BJ (cell line): Measurements from ENCODE around the gene NRBP1. TPM values are rescaled to one million over a fixed set of nuclear protein-coding genes. Genes with fewer than 3 reads are reported as not detected.

ENCODE experiments used
- CTCF ChIA-PET: fragments of 350-600 bp; formaldehyde crosslinking; extraction: SDS; loops from one replicate; lab custom pipeline; 2021; ENCODE audit warnings: antibody characterized with exemption, inconsistent platforms; lab: Yijun Ruan, JAX
- POLR2A ChIA-PET: fragments of 300-600 bp; sonication (Branson Sonifier 250); formaldehyde crosslinking; extraction: SDS; loops from one replicate; lab custom pipeline; 2021; ENCODE audit warnings: antibody characterized with exemption; lab: Charles Lee
- DNase-seq: peaks from one replicate; pipeline ENCODE4 v3.0.0-alpha.2; 2011; ENCODE audit warnings: low read depth
- H3K27me3 ChIP-seq: 2 replicates; pipeline ENCODE4 v1.6.0; 2011; ENCODE audit warnings: low read length; ENCODE audit not compliant: control insufficient read depth, insufficient read depth
- H3K36me3 ChIP-seq: 2 replicates; pipeline ENCODE4 v1.5.1; 2011; ENCODE audit warnings: low read length; ENCODE audit not compliant: control insufficient read depth, insufficient read depth
- H3K4me3 ChIP-seq: 2 replicates; pipeline ENCODE4 v1.5.1; 2011; ENCODE audit warnings: low read depth, mild to moderate bottlenecking, control low read depth, low read length
- CTCF ChIP-seq: IDR thresholded peaks from 2 replicates; pipeline ENCODE4 v1.5.1; 2011; ENCODE audit warnings: low read depth, mild to moderate bottlenecking, control low read depth, inconsistent platforms, low read length, moderate library complexity; ENCODE audit not compliant: insufficient read depth
- polyA plus RNA-seq: library from polyadenylated mRNA; depleted of rRNA; stranded (reverse); fragments of >200 nt; gene quantifications from 2 replicates; pipeline ENCODE4 v1.2.3, GENCODE V29; 2011

The NRBP1 gene
- polyA plus RNA-seq, 1 experiment: 270 TPM

GRCh38 chr2:27431395-27431794 is 3.0 kb downstream of the NRBP1 start:
- CTCF ChIA-PET: interaction anchor here (0.7 kb wide), 1 partner anchor 27 kb away, joined by 4 read pairs; no protein-coding TSS in a partner anchor
- POLR2A ChIA-PET: interaction anchor here (0.6 kb wide), 1 partner anchor 51 kb away, joined by 4 read pairs; the partner anchor contains the start of gene ZNF513
- DNase-seq: no peak

GRCh38 chr2:27435628-27436027 is 7.2 kb downstream of the NRBP1 start:
- no peak overlapping the region for H3K4me3 ChIP-seq
- POLR2A ChIA-PET: no interaction called here

More at GRCh38 chr2:27431395-27431794, 3.0 kb downstream of the NRBP1 start:
- Histone ChIP-seq H3K36me3 (peaks cover 24% of the 10 kb centered on the region), H3K4me3 (no peak overlapping the region), H3K27me3 (no peaks in the 10 kb centered on the region)
- no peak for TF ChIP-seq CTCF

GRCh38 chr2:27441226-27441926 is 12.9 kb downstream of the NRBP1 start:
- no peak for DNase-seq
- ChIA-PET POLR2A (no interaction called here), CTCF (no interaction called here)
- Histone ChIP-seq H3K36me3 (peaks cover 25% of the 10 kb centered on the region), H3K27me3 (no peaks in the 10 kb centered on the region), H3K4me3 (no peak overlapping the region)
- no peak for TF ChIP-seq CTCF

More at GRCh38 chr2:27435628-27436027, 7.2 kb downstream of the NRBP1 start:
- Histone ChIP-seq H3K27me3 (no peaks in the 10 kb centered on the region), H3K36me3 (peaks cover 39% of the 10 kb centered on the region)
- no peak for TF ChIP-seq CTCF
- CTCF ChIA-PET: no interaction called here
- no peak for DNase-seq

GRCh38 chr2:27441958-27442919 is 13.8 kb downstream of the NRBP1 start, which contains the start of gene KRTCAP3:
KRTCAP3 (plus strand) TSS chr2:27442381; CDS start chr2:27442413, 32 bp downstream.
- CTCF ChIA-PET: no interaction called here
- peaks cover 19% of the 10 kb centered on the region for H3K36me3 ChIP-seq
- no peak within 1 kb of the TSS for H3K4me3 ChIP-seq
- POLR2A ChIA-PET: no interaction called here
- no peak for DNase-seq
- no peaks in the 10 kb centered on the region for H3K27me3 ChIP-seq
- no peak for TF ChIP-seq CTCF

- Histone ChIP-seq H3K4me3 (no peak overlapping the region), H3K27me3 (no peaks in the 10 kb centered on the region), H3K36me3 (peaks cover 19% of the 10 kb centered on the region)
- TF ChIP-seq CTCF: no peak
- ChIA-PET POLR2A (no interaction called here), CTCF (no interaction called here)
- DNase-seq: no peak
These were observed 14.5 kb downstream of the NRBP1 start for GRCh38 chr2:27442920-27443282.
